ENCODE measurements around the gene HEATR9.

- TF ChIP-seq SP1 (IDR thresholded peaks at IDR 0.05; ENCODE audit: low read depth): no peak
- TF ChIP-seq POLR2AphosphoS5 (IDR thresholded peaks at IDR 0.05; ENCODE audit: low read depth, low read length): no peak
- no peak for TF ChIP-seq CTCF (IDR thresholded peaks at IDR 0.05 in 2 of 3, conservative IDR thresholded peaks at IDR 0.05 in 1 of 3; ENCODE audit: borderline replicate concordance in 1 of 3, insufficient read depth in 1 of 3, low read depth in 2 of 3, low read length in 2 of 3)
- TF ChIP-seq SRF (IDR thresholded peaks at IDR 0.05; ENCODE audit: low read depth): no peak
- no peak for TF ChIP-seq POLR2A (IDR thresholded peaks at IDR 0.05; ENCODE audit: borderline replicate concordance, extremely low read depth, insufficient read depth, insufficient read length)
- no peak for TF ChIP-seq REST (IDR thresholded peaks at IDR 0.05; ENCODE audit: low read depth)
- no peak for TF ChIP-seq EZH2 (IDR thresholded peaks at IDR 0.05)
- no peak for TF ChIP-seq EZH2phosphoT487 (IDR thresholded peaks at IDR 0.05; ENCODE audit: borderline replicate concordance)
- no peak for TF ChIP-seq SIN3A (IDR thresholded peaks at IDR 0.05; ENCODE audit: low read depth)
- TF ChIP-seq FOSL1 (IDR thresholded peaks at IDR 0.05; ENCODE audit: low read depth): no peak
Measured at GRCh38 chr17:35812456-35812855, 56.2 kb downstream of the HEATR9 start.
